HCT116 (cell line): Measurements from ENCODE around the gene DAPK1.

Source experiments
- CTCF ChIP-seq, 3 experiments: fragments of 200-600 bp in 1 of 3; sonication (generic) in 1 of 3; IDR thresholded peaks in 2 of 3; conservative IDR thresholded peaks in 1 of 3; 2 replicates each; pipeline ENCODE4 v1.5.1; 2012 to 2017; ENCODE audit warnings: low read depth in 2 of 3, low read length in 2 of 3, antibody characterized with exemption in 1 of 3, borderline replicate concordance in 1 of 3, control low read depth in 1 of 3, mild to moderate bottlenecking in 1 of 3, mixed read lengths in 1 of 3, mixed run types in 1 of 3, moderate library complexity in 1 of 3; ENCODE audit not compliant: insufficient read depth in 1 of 3
- POLR2A ChIP-seq: IDR thresholded peaks from 2 replicates; pipeline ENCODE4 v1.7.0; 2011; ENCODE audit warnings: borderline replicate concordance; ENCODE audit not compliant: insufficient read depth, insufficient read length; ENCODE audit errors: extremely low read depth
- TCF7L2 ChIP-seq: IDR thresholded peaks from 2 replicates; pipeline ENCODE4 v1.7.0; 2011; ENCODE audit warnings: borderline replicate concordance, inconsistent platforms; ENCODE audit not compliant: insufficient read depth, insufficient read length; ENCODE audit errors: extremely low read depth
- YY1 ChIP-seq: IDR thresholded peaks from 2 replicates; pipeline ENCODE4 v1.6.1; 2011; ENCODE audit warnings: low read length, low read depth, moderate library complexity, mild to moderate bottlenecking; ENCODE audit not compliant: insufficient replicate concordance; ENCODE audit errors: extremely low read depth
- ZNF274 ChIP-seq: fragments of 200-500 bp; sonication (Bioruptor generic); IDR thresholded peaks from 2 replicates; pipeline ENCODE4 v1.6.1; 2014; ENCODE audit warnings: mild to moderate bottlenecking, low read depth, low read length, inconsistent platforms

GRCh38 chr9:87554171-87554910 is 56.7 kb downstream of the DAPK1 start:
- TF ChIP-seq CTCF (IDR thresholded peaks at IDR 0.05 in 2 of 3, conservative IDR thresholded peaks at IDR 0.05 in 1 of 3; ENCODE audit: borderline replicate concordance in 1 of 3, insufficient read depth in 1 of 3, low read depth in 2 of 3, low read length in 2 of 3) (no peak), POLR2A (no peak), TCF7L2 (no peak), ZNF274 (no peak), YY1 (no peak)
